Nephron (organoid): Measurements from ENCODE around the gene HDAC4.

Experiments used
- H3K27ac Mint-ChIP-seq, 3 experiments: 2 replicates each; pipeline ENCODE4 v1.8.0; 2020; ENCODE audit warnings: mixed read lengths in 3 of 3, mild to moderate bottlenecking in 2 of 3, moderate library complexity in 1 of 3
- H3K27me3 Mint-ChIP-seq: 2 replicates; pipeline ENCODE4 v1.8.0; 2021; ENCODE audit warnings: low read depth, mild to moderate bottlenecking, moderate library complexity, mixed read lengths
- H3K36me3 Mint-ChIP-seq: 2 replicates; pipeline ENCODE4 v1.8.0; 2020; ENCODE audit warnings: low read depth, mixed read lengths
- H3K4me1 Mint-ChIP-seq: 2 replicates; pipeline ENCODE4 v1.8.0; 2020; ENCODE audit warnings: mixed read lengths
- H3K4me3 Mint-ChIP-seq, 3 experiments: 2 replicates each; pipeline ENCODE4 v1.8.0; 2020; ENCODE audit warnings: mild to moderate bottlenecking in 3 of 3, mixed read lengths in 3 of 3, moderate library complexity in 2 of 3
- H3K9me3 Mint-ChIP-seq: 2 replicates; pipeline ENCODE4 v1.8.0; 2020; ENCODE audit warnings: mixed read lengths
- CTCF ChIP-seq, 3 experiments: fragments of 200-600 bp; sonication (generic); IDR thresholded peaks; one replicate each; pipeline ENCODE4 v1.5.0; 2021; ENCODE audit warnings: antibody characterized with exemption in 3 of 3; ENCODE audit not compliant: unreplicated experiment in 3 of 3

The HDAC4 gene

GRCh38 chr2:239055756-239056493, 344.9 kb downstream of the HDAC4 start:
- no peaks in the 10 kb centered on the region for H3K27me3 Mint-ChIP-seq
- TF ChIP-seq CTCF (IDR thresholded peaks at IDR 0.05; ENCODE audit: unreplicated experiment in 3 of 3) = no peak

GRCh38 chr2:239054921-239055320, 345.9 kb downstream of the HDAC4 start:
- no peak overlapping the region for H3K27ac Mint-ChIP-seq
- no peak for TF ChIP-seq CTCF (IDR thresholded peaks at IDR 0.05; ENCODE audit: unreplicated experiment in 3 of 3)
- H3K27me3 Mint-ChIP-seq = no peaks in the 10 kb centered on the region
- H3K36me3 Mint-ChIP-seq = peaks cover 32% of the 10 kb centered on the region
- no peaks in the 10 kb centered on the region for H3K4me1 Mint-ChIP-seq
- no peak overlapping the region for H3K4me3 Mint-ChIP-seq
- no peaks in the 10 kb centered on the region for H3K9me3 Mint-ChIP-seq

More at GRCh38 chr2:239055756-239056493, 344.9 kb downstream of the HDAC4 start:
- no peaks in the 10 kb centered on the region for H3K9me3 Mint-ChIP-seq
- peaks cover 37% of the 10 kb centered on the region for H3K36me3 Mint-ChIP-seq
- no peak overlapping the region for H3K4me3 Mint-ChIP-seq
- no peak overlapping the region for H3K27ac Mint-ChIP-seq
- no peaks in the 10 kb centered on the region for H3K4me1 Mint-ChIP-seq

GRCh38 chr2:239053801-239054503, 346.9 kb downstream of the HDAC4 start:
- TF ChIP-seq CTCF (IDR thresholded peaks at IDR 0.05; ENCODE audit: unreplicated experiment in 3 of 3) = no peak
- Mint-ChIP-seq H3K36me3 (peaks cover 36% of the 10 kb centered on the region), H3K4me3 (no peak overlapping the region), H3K27ac (no peak overlapping the region), H3K27me3 (no peaks in the 10 kb centered on the region), H3K4me1 (peaks cover under 1% of the 10 kb centered on the region), H3K9me3 (no peaks in the 10 kb centered on the region)

GRCh38 chr2:239052798-239053665, 347.8 kb downstream of the HDAC4 start:
- Mint-ChIP-seq H3K9me3 (no peaks in the 10 kb centered on the region), H3K27ac (no peak overlapping the region), H3K36me3 (peaks cover 37% of the 10 kb centered on the region), H3K4me3 (no peak overlapping the region), H3K27me3 (no peaks in the 10 kb centered on the region), H3K4me1 (peaks cover 5% of the 10 kb centered on the region)
- TF ChIP-seq CTCF (IDR thresholded peaks at IDR 0.05; ENCODE audit: unreplicated experiment in 3 of 3) = no peak

GRCh38 chr2:239051891-239052445, 348.9 kb downstream of the HDAC4 start:
- Mint-ChIP-seq H3K27me3 (no peaks in the 10 kb centered on the region), H3K9me3 (no peaks in the 10 kb centered on the region), H3K4me3 (no peak overlapping the region), H3K36me3 (peaks cover 40% of the 10 kb centered on the region), H3K27ac (no peak overlapping the region), H3K4me1 (peaks cover 5% of the 10 kb centered on the region)
- TF ChIP-seq CTCF (IDR thresholded peaks at IDR 0.05; ENCODE audit: unreplicated experiment in 3 of 3) = no peak
